Trophoblast cell (in vitro differentiated cells and primary cell): ENCODE data around the gene TAF4.

Experiments
- DNase-seq, 2 donors: peaks; one replicate each; pipeline ENCODE4 v3.0.0-alpha.2; 2016
- H2AFZ ChIP-seq: 2 replicates; pipeline ENCODE4 v1.6.1; 2013; ENCODE audit warnings: low read length, moderate library complexity, mild to moderate bottlenecking; ENCODE audit not compliant: insufficient read depth, poor library complexity
- H2AK5ac ChIP-seq: 2 replicates; pipeline ENCODE4 v1.6.1; 2013; ENCODE audit warnings: mild to moderate bottlenecking, low read length
- H2BK120ac ChIP-seq: 2 replicates; pipeline ENCODE4 v1.6.1; 2013; ENCODE audit warnings: low read length, mild to moderate bottlenecking, moderate library complexity; ENCODE audit not compliant: insufficient read depth, poor library complexity
- H2BK12ac ChIP-seq: 2 replicates; pipeline ENCODE4 v1.6.1; 2013; ENCODE audit warnings: mild to moderate bottlenecking, low read length, moderate library complexity
- H2BK5ac ChIP-seq: 2 replicates; pipeline ENCODE4 v1.6.1; 2013; ENCODE audit warnings: low read length, low read depth, moderate library complexity, mild to moderate bottlenecking; ENCODE audit not compliant: poor library complexity
- H3K14ac ChIP-seq: 2 replicates; pipeline ENCODE4 v1.6.1; 2013; ENCODE audit warnings: mild to moderate bottlenecking, low read length
- H3K18ac ChIP-seq: 2 replicates; pipeline ENCODE4 v1.6.1; 2013; ENCODE audit warnings: mild to moderate bottlenecking, low read length
- H3K23ac ChIP-seq: 2 replicates; pipeline ENCODE4 v1.6.1; 2013; ENCODE audit warnings: low read length
- H3K27ac ChIP-seq: 2 replicates; pipeline ENCODE4 v1.5.1; 2013; ENCODE audit warnings: low read depth, mild to moderate bottlenecking, inconsistent platforms, low read length, moderate library complexity
- H3K27me3 ChIP-seq: 2 replicates; pipeline ENCODE4 v1.6.1; 2013; ENCODE audit warnings: inconsistent platforms, mild to moderate bottlenecking, low read length, moderate library complexity; ENCODE audit not compliant: insufficient read depth
- H3K36me3 ChIP-seq, 2 experiments: 1 replicate in 1 of 2; 2 replicates in 1 of 2; pipeline ENCODE4 v1.6.1; 2013; ENCODE audit warnings: low read length in 2 of 2, mild to moderate bottlenecking in 2 of 2, moderate library complexity in 1 of 2; ENCODE audit not compliant: insufficient read depth in 2 of 2, control insufficient read depth in 1 of 2
- H3K4ac ChIP-seq: 2 replicates; pipeline ENCODE4 v1.6.1; 2013; ENCODE audit warnings: low read depth, mild to moderate bottlenecking, low read length, moderate library complexity
- H3K4me1 ChIP-seq, 2 experiments: 1 replicate in 1 of 2; 2 replicates in 1 of 2; pipeline ENCODE4 v1.6.1; 2013; ENCODE audit warnings: low read length in 2 of 2, mild to moderate bottlenecking in 2 of 2, moderate library complexity in 1 of 2; ENCODE audit not compliant: insufficient read depth in 2 of 2, control insufficient read depth in 1 of 2
- H3K4me2 ChIP-seq: 2 replicates; pipeline ENCODE4 v1.6.1; 2013; ENCODE audit warnings: inconsistent platforms, mild to moderate bottlenecking, low read length, moderate library complexity
- H3K4me3 ChIP-seq: 2 replicates; pipeline ENCODE4 v1.5.1; 2013; ENCODE audit warnings: mild to moderate bottlenecking, low read depth, low read length, inconsistent platforms
- H3K79me1 ChIP-seq: one replicate; pipeline ENCODE4 v1.6.1; 2013; ENCODE audit warnings: low read length
- H3K79me2 ChIP-seq: 2 replicates; pipeline ENCODE4 v1.6.1; 2013; ENCODE audit warnings: low read length, mild to moderate bottlenecking; ENCODE audit not compliant: control insufficient read depth, insufficient read depth, poor library complexity
- H3K9ac ChIP-seq: 2 replicates; pipeline ENCODE4 v1.6.1; 2013; ENCODE audit warnings: mild to moderate bottlenecking, low read length
- H3K9me3 ChIP-seq: 2 replicates; pipeline ENCODE4 v1.6.1; 2013; ENCODE audit warnings: low read depth, mild to moderate bottlenecking, control low read depth, inconsistent platforms, low read length; ENCODE audit not compliant: insufficient read depth
- H4K12ac ChIP-seq: 2 replicates; pipeline ENCODE4 v1.6.1; 2013; ENCODE audit warnings: low read depth, mild to moderate bottlenecking, low read length, moderate library complexity
- H4K8ac ChIP-seq: 2 replicates; pipeline ENCODE4 v1.6.1; 2013; ENCODE audit warnings: low read depth, mild to moderate bottlenecking, low read length, moderate library complexity
- H4K91ac ChIP-seq: one replicate; pipeline ENCODE4 v1.6.1; 2013; ENCODE audit warnings: low read depth, mild to moderate bottlenecking, low read length, moderate library complexity
- WGBS: extraction: QIAGEN DNeasy Blood & Tissue Kit; methylation state at CpG from one replicate; pipeline ENCODE4 v1.1.7; 2013; ENCODE audit warnings: missing lambda C conversion rate; ENCODE audit not compliant: insufficient read length, insufficient coverage; ENCODE audit errors: extremely low coverage; 5-methylcytosine and 5-hydroxymethylcytosine counted together

Gene TAF4

DNA sequence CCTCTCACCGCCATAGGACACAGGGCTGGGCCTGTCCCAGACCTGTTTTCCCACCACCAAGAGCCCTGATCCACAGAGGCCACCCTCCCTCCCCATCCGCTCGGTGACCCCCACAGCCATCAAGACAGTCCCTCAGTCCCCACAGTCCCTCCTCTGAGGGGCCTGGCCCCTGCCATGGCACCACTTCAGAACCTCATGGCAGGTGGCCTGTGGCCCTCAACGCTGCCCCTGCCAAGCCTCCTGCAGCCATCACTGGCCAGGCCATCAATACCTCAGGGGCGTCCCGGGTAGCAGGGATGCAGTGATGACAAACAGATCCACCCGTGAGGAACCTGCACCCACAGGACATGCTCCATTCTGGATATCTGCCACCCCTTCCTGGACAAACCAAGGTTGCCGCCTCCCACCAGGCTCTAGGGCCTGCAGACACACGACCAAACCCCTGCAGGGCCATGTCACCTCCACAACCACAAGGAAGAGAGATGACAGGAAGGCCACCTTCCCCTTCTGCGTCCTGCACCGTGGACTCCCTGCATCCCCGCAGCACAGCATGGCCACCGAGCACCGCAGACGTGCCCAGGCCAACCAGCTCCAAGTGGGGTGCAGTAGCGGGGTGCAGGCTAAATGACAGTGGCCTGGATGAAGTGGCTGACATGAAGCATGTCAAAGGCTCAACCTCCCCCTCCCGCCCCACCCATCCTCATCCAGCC lies 14.0 kb downstream of the TAF4 start:
- Histone ChIP-seq H3K4me3 (no peak overlapping the region), H3K14ac (no peak overlapping the region), H3K79me2 (peaks cover 42% of the 10 kb centered on the region), H4K12ac (no peak overlapping the region), H3K27ac (no peak overlapping the region), H4K8ac (no peak overlapping the region), H2BK120ac (no peak overlapping the region), H3K79me1 (no peaks in the 10 kb centered on the region), H2BK12ac (no peak overlapping the region), H4K91ac (no peak overlapping the region), H3K18ac (no peak overlapping the region), H2BK5ac (no peak overlapping the region), H3K4me2 (no peak overlapping the region), H3K4me1 (peaks cover 0 to 2% of the 10 kb centered on the region in 2 experiments), H3K9ac (no peak overlapping the region), H2AFZ (no peak overlapping the region), H3K23ac (no peak overlapping the region), H2AK5ac (no peak overlapping the region), H3K27me3 (no peaks in the 10 kb centered on the region), H3K4ac (peak overlapping the region; percentile 35), H3K9me3 (peaks cover 2% of the 10 kb centered on the region), H3K36me3 (peaks cover 34 to 35% of the 10 kb centered on the region in 2 experiments)
- no peak for DNase-seq
- WGBS = no CpG with 5 or more reads among the region's 17 CpGs

DNA sequence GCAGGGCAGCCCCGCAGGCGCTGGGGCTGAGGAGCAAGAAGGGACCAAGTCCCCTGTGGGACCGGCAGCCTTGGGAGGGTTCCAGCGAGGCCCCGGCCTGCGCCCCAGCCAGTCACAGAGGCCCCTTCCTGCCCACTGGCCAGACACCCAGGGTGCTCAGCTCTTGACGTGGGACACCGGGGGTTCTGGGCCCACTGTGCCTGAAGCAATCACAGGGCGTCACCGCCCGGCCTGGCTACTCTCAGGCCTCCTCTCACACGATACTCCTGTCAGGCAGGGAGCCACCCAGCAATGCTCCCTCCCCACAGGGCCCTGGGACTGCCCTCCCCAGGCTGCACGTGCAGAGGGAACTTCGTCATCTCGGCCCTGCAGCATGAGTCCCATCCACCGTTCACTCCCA lies 14.5 kb downstream of the TAF4 start:
- peaks cover 43% of the 10 kb centered on the region for H3K79me2 ChIP-seq
- H3K79me1 ChIP-seq = no peaks in the 10 kb centered on the region
- H3K4me3 ChIP-seq = no peak overlapping the region
- H2AK5ac ChIP-seq = no peak overlapping the region
- H3K18ac ChIP-seq = no peak overlapping the region
- no peaks in the 10 kb centered on the region for H3K27me3 ChIP-seq
- H4K8ac ChIP-seq = no peak overlapping the region
- no peak overlapping the region for H2BK12ac ChIP-seq
- no peak overlapping the region for H2AFZ ChIP-seq
- peaks cover 2% of the 10 kb centered on the region for H3K9me3 ChIP-seq
- H2BK120ac ChIP-seq = no peak overlapping the region
- DNase-seq = no peak
- H3K14ac ChIP-seq = no peak overlapping the region
- H3K4ac ChIP-seq = peak overlapping the region; percentile 35
- H3K36me3 ChIP-seq = peaks cover 32 to 38% of the 10 kb centered on the region in 2 experiments
- no peak overlapping the region for H4K12ac ChIP-seq
- no CpG with 5 or more reads among the region's 16 CpGs for WGBS
- no peak overlapping the region for H3K27ac ChIP-seq
- no peak overlapping the region for H2BK5ac ChIP-seq
- H3K9ac ChIP-seq = no peak overlapping the region
- no peak overlapping the region for H3K4me2 ChIP-seq
- no peak overlapping the region for H3K23ac ChIP-seq
- peaks cover 0 to 2% of the 10 kb centered on the region in 2 experiments for H3K4me1 ChIP-seq
- no peak overlapping the region for H4K91ac ChIP-seq

DNA sequence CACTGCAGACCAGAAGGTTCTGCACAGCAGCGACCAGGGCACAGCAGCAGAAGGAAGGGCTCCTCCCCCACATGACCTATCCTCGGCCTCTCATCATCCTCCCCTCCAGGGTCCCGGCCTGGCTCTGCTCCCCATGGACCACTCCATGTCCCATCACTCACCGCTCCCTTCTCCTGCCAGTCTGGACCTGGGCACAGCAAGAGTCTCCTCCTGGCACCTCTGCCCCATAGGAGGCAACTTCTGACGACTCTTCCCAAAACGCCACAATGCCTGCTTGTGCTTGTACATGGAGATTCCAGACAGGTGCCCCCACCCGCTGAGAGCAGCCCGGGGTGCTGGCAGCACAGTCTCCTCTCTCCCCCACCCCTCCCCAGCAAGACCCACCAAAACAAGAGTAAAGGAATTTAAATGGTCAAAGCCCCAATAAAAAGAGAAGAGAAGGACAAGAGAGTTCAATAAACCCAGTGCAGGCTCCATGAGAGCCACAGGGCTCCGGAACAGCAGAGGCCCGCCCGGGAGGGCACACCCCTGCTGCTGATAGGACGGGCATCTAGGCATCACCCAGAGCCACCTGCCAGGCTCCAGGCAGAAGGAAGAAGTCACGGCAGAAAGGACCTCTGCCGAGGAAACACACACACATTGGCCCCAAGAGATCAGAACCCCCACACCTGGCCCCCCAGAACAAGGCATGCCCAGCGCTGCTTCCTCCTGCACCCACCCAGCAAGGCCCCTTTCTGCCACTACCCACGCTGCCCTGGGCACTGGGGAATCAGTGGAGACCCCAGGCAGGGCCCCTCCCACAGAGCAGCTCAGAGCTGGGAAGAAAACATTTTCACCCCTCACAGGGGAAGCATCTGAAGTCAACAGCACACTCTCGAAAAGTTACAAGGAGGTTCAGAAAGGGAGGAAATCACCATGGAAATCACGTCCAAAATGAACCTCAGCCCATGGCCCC lies 15.2 kb downstream of the TAF4 start:
- H4K91ac ChIP-seq = no peak overlapping the region
- H3K4ac ChIP-seq = peak overlapping the region; percentile 57
- no peaks in the 10 kb centered on the region for H3K79me1 ChIP-seq
- DNase-seq = no peak
- no CpG with 5 or more reads among the region's 18 CpGs for WGBS
- peaks cover 0 to 2% of the 10 kb centered on the region in 2 experiments for H3K4me1 ChIP-seq
- no peaks in the 10 kb centered on the region for H3K27me3 ChIP-seq
- no peak overlapping the region for H3K14ac ChIP-seq
- no peak overlapping the region for H2AFZ ChIP-seq
- H2BK5ac ChIP-seq = no peak overlapping the region
- H3K27ac ChIP-seq = no peak overlapping the region
- H4K8ac ChIP-seq = no peak overlapping the region
- H3K4me2 ChIP-seq = no peak overlapping the region
- no peak overlapping the region for H3K4me3 ChIP-seq
- H3K23ac ChIP-seq = no peak overlapping the region
- H3K79me2 ChIP-seq = peaks cover 44% of the 10 kb centered on the region
- no peak overlapping the region for H3K18ac ChIP-seq
- peaks cover 2% of the 10 kb centered on the region for H3K9me3 ChIP-seq
- H2BK120ac ChIP-seq = no peak overlapping the region
- H2BK12ac ChIP-seq = no peak overlapping the region
- H2AK5ac ChIP-seq = no peak overlapping the region
- H3K36me3 ChIP-seq = peaks cover 26 to 34% of the 10 kb centered on the region in 2 experiments
- no peak overlapping the region for H4K12ac ChIP-seq
- H3K9ac ChIP-seq = no peak overlapping the region

DNA sequence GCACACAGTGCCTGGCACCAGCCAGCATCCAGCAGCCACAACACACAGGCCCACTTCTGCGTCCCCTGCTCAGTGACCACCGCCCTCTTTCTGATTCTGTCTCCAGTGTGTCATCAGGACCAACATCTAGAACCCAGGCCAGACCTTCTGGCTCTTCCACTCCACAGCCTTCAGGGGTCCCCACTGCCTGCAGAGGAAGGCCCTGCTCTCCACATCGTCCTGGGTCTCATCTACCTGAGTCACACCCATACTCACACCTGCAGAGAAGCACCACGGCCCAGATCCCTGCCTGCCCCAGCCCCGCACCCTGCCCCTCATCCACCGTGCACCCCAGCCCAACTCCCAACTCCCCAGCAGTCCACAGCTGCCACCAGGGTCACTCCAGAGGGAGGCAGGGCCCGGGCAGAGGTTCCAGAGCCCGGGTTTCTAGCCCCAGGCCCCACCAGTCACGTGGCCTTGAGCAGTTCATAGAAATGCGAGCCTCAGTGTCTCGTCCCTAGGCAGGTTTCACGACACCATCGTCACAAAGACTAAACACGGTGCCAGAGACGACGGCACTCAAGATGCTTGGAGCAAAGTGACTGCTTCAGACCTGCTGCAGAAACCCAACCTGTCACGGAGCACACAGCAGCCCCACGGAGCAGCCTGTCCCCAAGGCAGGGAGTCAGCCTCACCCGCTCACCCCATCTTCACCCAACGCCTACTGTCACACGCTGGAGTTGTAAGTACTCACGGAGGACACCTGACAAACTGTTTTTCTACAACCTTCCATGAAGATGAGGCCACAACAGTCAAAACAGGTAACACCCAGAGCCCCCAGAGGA lies 16.1 kb downstream of the TAF4 start:
- Histone ChIP-seq H3K27ac (no peak overlapping the region), H3K4me3 (no peak overlapping the region), H4K91ac (no peak overlapping the region), H2AFZ (no peak overlapping the region), H3K9me3 (peaks cover 2% of the 10 kb centered on the region), H4K8ac (no peak overlapping the region), H3K4me2 (no peak overlapping the region), H2BK120ac (no peak overlapping the region), H3K79me1 (peaks cover 3% of the 10 kb centered on the region), H3K36me3 (peaks cover 19 to 29% of the 10 kb centered on the region in 2 experiments), H2BK5ac (no peak overlapping the region), H3K4ac (peak overlapping the region; percentile 87), H3K23ac (no peak overlapping the region), H2AK5ac (no peak overlapping the region), H4K12ac (no peak overlapping the region), H3K18ac (no peak overlapping the region), H3K9ac (no peak overlapping the region), H2BK12ac (no peak overlapping the region), H3K14ac (no peak overlapping the region), H3K79me2 (peaks cover 40% of the 10 kb centered on the region), H3K4me1 (peaks cover 5 to 9% of the 10 kb centered on the region in 2 experiments), H3K27me3 (no peaks in the 10 kb centered on the region)
- no peak for DNase-seq
- WGBS = no CpG with 5 or more reads among the region's 22 CpGs
